ENCODE measurements around the gene TRAPPC6A.

Gene TRAPPC6A

DNA sequence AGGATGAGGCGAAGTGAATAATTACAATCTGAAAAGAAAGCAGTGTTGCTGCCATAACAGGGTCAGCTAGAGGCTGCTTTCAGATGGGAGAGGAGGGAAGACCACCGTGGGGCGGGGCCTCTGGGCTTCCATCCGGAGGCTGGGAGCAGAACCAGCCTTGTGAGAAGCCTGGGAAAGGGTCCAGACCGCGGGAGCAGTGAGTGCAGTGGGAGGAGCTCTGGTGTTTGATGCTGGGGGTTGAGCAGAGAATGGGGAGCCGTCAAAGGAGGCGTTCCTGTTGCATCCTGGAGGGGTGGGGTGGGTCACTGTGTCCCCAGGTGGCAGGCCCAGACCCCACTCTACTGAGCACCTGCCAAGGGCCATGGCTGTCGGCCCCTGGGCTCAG is 35.3 kb downstream of the TRAPPC6A start:
- peaks cover 52 to 76% (median 66%) of the 10 kb centered on the region in 3 donors for H3K36me3 ChIP-seq
- H3K9me3 ChIP-seq, result no peaks in the 10 kb centered on the region
- intact Hi-C loops (cut with DNase I; ENCODE audit: low total_unique reads), result no loop called here
- no peak for DNase-seq
- H3K27ac ChIP-seq, result no peak overlapping the region
- H3K27me3 ChIP-seq, result peaks cover 0 to 3% of the 10 kb centered on the region in 2 donors
- no peak overlapping the region for H3K4me3 ChIP-seq
- TF ChIP-seq, protein P1, sequence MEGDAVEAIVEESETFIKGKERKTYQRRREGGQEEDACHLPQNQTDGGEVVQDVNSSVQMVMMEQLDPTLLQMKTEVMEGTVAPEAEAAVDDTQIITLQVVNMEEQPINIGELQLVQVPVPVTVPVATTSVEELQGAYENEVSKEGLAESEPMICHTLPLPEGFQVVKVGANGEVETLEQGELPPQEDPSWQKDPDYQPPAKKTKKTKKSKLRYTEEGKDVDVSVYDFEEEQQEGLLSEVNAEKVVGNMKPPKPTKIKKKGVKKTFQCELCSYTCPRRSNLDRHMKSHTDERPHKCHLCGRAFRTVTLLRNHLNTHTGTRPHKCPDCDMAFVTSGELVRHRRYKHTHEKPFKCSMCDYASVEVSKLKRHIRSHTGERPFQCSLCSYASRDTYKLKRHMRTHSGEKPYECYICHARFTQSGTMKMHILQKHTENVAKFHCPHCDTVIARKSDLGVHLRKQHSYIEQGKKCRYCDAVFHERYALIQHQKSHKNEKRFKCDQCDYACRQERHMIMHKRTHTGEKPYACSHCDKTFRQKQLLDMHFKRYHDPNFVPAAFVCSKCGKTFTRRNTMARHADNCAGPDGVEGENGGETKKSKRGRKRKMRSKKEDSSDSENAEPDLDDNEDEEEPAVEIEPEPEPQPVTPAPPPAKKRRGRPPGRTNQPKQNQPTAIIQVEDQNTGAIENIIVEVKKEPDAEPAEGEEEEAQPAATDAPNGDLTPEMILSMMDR (IDR thresholded peaks at IDR 0.05), result no peak
- no peaks in the 10 kb centered on the region for H3K4me1 ChIP-seq

DNA sequence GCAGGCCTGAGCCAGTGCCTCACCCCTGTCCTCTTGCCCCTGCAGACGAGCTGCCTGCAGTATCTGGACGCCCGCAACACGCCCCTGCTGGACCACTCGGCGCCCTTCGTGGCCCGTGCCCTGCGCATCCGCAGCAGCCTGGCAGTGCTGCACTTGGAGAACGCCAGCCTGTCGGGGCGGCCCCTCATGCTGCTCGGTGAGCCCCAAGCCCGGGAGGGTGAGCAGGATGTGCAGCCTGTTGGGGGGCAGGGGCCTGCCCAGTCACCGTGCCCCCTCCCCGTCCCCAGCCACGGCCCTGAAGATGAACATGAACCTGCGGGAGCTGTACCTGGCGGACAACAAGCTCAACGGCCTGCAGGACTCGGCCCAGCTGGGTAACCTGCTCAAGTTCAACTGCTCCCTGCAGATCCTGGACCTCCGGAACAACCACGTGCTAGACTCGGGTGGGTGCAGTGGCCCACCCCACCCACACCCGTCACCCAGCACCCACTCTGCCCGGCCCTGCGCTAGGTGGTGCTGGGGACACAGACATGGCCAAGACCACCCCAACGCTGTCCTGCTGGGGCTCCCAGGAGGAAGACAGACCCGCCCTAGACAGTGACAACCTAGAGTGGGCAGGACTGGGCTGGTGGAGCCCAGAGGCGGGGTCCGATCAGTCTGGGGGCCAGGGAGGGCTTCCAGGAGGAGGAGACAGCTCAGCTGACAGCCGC is 35.9 kb downstream of the TRAPPC6A start:
- DNase-seq, result no peak
- TF ChIP-seq, protein P1 (IDR thresholded peaks at IDR 0.05), result no peak
- Histone ChIP-seq H3K9me3 (no peaks in the 10 kb centered on the region), H3K4me3 (no peak overlapping the region), H3K36me3 (peaks cover 52 to 70% (median 61%) of the 10 kb centered on the region in 3 donors), H3K27me3 (peaks cover 0 to 3% of the 10 kb centered on the region in 2 donors), H3K4me1 (no peaks in the 10 kb centered on the region), H3K27ac (no peak overlapping the region)
- intact Hi-C loops (cut with DNase I; ENCODE audit: low total_unique reads), result no loop called here

DNA sequence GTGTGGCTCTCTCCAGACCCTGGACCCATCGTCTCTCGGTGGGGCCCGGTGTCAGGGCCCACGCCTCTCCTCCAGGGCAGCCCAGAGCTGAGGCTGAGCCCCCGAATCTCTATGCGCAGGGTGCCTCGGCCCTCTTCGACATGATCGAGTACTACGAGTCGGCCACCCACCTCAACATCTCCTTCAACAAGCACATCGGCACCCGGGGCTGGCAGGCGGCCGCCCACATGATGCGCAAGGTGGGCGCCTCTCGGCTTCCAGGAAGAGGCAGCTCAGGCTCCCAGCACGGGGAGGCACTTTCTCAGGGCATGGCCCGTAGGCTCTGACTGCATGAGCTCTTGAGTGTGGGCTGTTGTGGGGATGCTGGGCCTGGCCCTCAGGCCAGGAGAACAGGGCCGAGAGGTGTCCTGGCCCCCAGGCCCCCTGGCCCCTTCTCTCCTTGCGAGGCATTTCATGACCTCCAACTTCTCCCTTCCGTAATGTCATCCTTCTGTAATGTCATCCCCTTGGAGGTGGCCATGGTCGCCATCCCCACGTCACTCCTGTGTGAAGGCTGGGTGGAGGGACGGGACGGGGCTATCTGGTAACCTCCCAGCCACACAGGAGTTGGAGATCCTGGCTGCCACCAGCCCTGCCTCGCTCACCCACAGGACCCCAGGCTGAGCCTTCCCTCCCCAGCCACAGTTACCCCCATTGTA is 36.7 kb downstream of the TRAPPC6A start:
- H3K27me3 ChIP-seq, result peaks cover 0 to 3% of the 10 kb centered on the region in 2 donors
- H3K27ac ChIP-seq, result no peak overlapping the region
- intact Hi-C loops (cut with DNase I; ENCODE audit: low total_unique reads), result no loop called here
- no peak for DNase-seq
- no peaks in the 10 kb centered on the region for H3K4me1 ChIP-seq
- H3K36me3 ChIP-seq, result peaks cover 50 to 62% (median 53%) of the 10 kb centered on the region in 3 donors
- TF ChIP-seq, protein P1 (IDR thresholded peaks at IDR 0.05), result no peak
- no peaks in the 10 kb centered on the region for H3K9me3 ChIP-seq
- H3K4me3 ChIP-seq, result no peak overlapping the region

DNA sequence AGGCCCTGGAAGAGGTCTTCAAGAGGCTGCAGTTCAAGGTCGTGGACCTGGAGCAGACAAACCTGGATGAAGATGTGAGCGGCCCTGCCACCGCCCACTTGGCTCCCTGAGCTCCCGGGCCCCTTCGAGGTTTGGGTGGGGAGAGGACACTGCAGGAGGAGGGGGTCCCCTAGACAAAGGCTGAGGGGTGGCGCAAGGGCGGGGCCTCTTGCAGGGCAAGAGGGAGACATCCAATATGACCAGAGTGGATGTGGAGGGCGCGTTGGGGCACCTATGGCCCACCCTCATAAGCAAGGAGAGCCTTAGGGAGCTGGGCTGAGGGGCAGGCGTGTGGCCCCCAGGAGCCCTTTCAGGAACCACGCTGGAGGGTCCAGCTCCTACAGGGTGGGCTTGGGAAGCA is 37.5 kb downstream of the TRAPPC6A start:
- Histone ChIP-seq H3K4me1 (no peaks in the 10 kb centered on the region), H3K4me3 (no peak overlapping the region), H3K9me3 (no peaks in the 10 kb centered on the region), H3K27ac (no peak overlapping the region), H3K27me3 (peaks cover 0 to 3% of the 10 kb centered on the region in 2 donors), H3K36me3 (peaks cover 43 to 54% (median 45%) of the 10 kb centered on the region in 3 donors)
- TF ChIP-seq, protein P1 (IDR thresholded peaks at IDR 0.05), result no peak
- DNase-seq, result no peak
- intact Hi-C loops (cut with DNase I; ENCODE audit: low total_unique reads), result no loop called here

DNA sequence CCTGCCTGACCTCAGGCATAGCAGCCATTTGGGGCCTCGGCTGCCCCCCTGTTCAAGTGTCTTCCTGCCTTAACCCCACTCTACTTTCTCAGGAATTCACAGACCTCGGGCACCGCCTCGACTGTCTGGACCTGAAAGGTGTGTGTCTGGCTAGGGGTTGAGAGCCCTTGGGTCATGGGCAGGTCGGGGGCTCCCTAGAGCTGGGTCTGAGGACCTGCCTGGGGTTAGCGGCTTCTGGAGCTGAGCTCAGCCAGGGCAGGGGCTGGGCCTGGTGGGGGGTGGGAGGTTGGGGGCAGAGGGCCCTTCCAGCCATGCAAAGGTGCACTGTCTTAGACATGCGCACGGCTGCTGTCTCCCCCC is 37.9 kb downstream of the TRAPPC6A start:
- Histone ChIP-seq H3K4me3 (no peak overlapping the region), H3K27me3 (peaks cover 0 to 3% of the 10 kb centered on the region in 2 donors), H3K4me1 (no peaks in the 10 kb centered on the region), H3K36me3 (peaks cover 39 to 50% (median 41%) of the 10 kb centered on the region in 3 donors), H3K27ac (no peak overlapping the region), H3K9me3 (no peaks in the 10 kb centered on the region)
- TF ChIP-seq, protein P1 (IDR thresholded peaks at IDR 0.05), result no peak
- no peak for DNase-seq
- intact Hi-C loops (cut with DNase I; ENCODE audit: low total_unique reads), result no loop called here
